NT2/D1 (cell line): Measurements from ENCODE around the gene FRY.

Experiments used
- SUZ12 ChIP-seq: IDR thresholded peaks from 2 replicates; pipeline ENCODE4 v1.6.1; 2011; ENCODE audit not compliant: insufficient read length, insufficient read depth; ENCODE audit errors: extremely low read depth
- ZNF274 ChIP-seq: IDR thresholded peaks from 2 replicates; pipeline ENCODE4 v1.6.1; 2011; ENCODE audit warnings: mild to moderate bottlenecking, low read depth, low read length

DNA sequence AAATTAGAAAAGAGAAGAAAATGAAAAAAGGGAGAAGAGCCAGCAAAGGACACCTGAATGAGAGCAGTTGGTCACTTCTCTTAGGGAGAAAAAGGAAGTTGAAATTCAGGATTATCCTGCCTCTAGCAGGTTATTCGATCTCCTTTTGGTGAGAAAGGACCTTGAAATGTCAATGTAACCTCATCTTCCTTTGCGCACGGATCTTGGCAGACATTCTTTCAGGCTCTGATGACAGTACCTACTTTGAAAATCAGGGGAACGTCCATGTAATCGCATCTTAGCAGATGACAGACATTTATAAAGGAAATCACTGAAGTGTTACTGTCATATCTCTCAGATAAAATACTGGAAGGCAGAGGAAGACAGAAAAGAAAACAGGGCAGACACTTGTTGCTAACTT, 36.7 kb downstream of the FRY start:
- TF ChIP-seq ZNF274 = no peak
- no peak for TF ChIP-seq SUZ12
